ENCODE data around the gene EXO1. TPM values are rescaled to one million over a fixed set of nuclear protein-coding genes. Genes with fewer than 3 reads are reported as not detected.

EXO1 gene
- polyA plus RNA-seq, 1 donor (not counting 4 experiments of a cell fraction or from before 2014, with no cell fraction given), result 5.4 TPM

- no peaks in the 10 kb centered on the region for H3K9me3 ChIP-seq (ENCODE audit: control insufficient read depth, low read depth, low read length)
- no peaks in the 10 kb centered on the region for H3K27me3 ChIP-seq (ENCODE audit: control insufficient read depth, extremely low read depth, insufficient read depth, low read length)
- no peak overlapping the region for H3K27ac ChIP-seq (ENCODE audit: control insufficient read depth, insufficient read depth, low read length)
- dilution Hi-C loops (cut with MboI; ENCODE audit: extremely low pct_ligation_motif_present, low sequenced_read_pairs), result no loop called here
- peaks cover 0 to 5% of the 10 kb centered on the region in 2 experiments for H3K36me3 ChIP-seq (ENCODE audit: control insufficient read depth in 2 of 2, extremely low read depth in 1 of 2, insufficient read depth in 2 of 2, low read length in 2 of 2)
- no peaks in the 10 kb centered on the region for H3K9me1 ChIP-seq (ENCODE audit: control insufficient read depth, extremely low read depth, insufficient read depth, low read length)
- H3K4me1 ChIP-seq (ENCODE audit: control insufficient read depth, extremely low read depth, insufficient read depth, low read length), result no peaks in the 10 kb centered on the region
- no peaks in the 10 kb centered on the region for H3K79me2 ChIP-seq (ENCODE audit: control insufficient read depth, insufficient read depth, low read length)
- DNase-seq (ENCODE audit: low read depth, low spot score) (no peak), FAIRE-seq (no peak)
- TF ChIP-seq EZH2 (IDR thresholded peaks at IDR 0.05; ENCODE audit: low read length) (no peak), CTCF (optimal IDR thresholded peaks at IDR 0.05 in 1 of 3, IDR thresholded peaks at IDR 0.05 in 1 of 3, conservative IDR thresholded peaks at IDR 0.05 in 1 of 3; ENCODE audit: extremely low read depth in 1 of 3, insufficient read depth in 2 of 3, low read length in 3 of 3) (no peak)
- no peak overlapping the region for H2AFZ ChIP-seq (ENCODE audit: control insufficient read depth, low read length)
- no peaks in the 10 kb centered on the region for H4K20me1 ChIP-seq (ENCODE audit: control insufficient read depth, extremely low read depth, insufficient read depth, low read length)
- no peak overlapping the region for H3K4me2 ChIP-seq (ENCODE audit: control insufficient read depth, extremely low read depth, insufficient read depth, low read depth, low read length)
- no peak overlapping the region for H3K4me3 ChIP-seq (ENCODE audit: control insufficient read depth in 2 of 3, extremely low read depth in 1 of 3, insufficient read depth in 2 of 3, low read depth in 1 of 3, low read length in 3 of 3)
- no peak overlapping the region for H3K9ac ChIP-seq (ENCODE audit: control insufficient read depth, extremely low read depth, insufficient read depth, low read length)
Observed at GRCh38 chr1:241881440-241881839, 33.4 kb downstream of the EXO1 start.

GRCh38 chr1:241883159-241883558 is 35.2 kb downstream of the EXO1 start:
- no peaks in the 10 kb centered on the region for H4K20me1 ChIP-seq (ENCODE audit: control insufficient read depth, extremely low read depth, insufficient read depth, low read length)
- no peaks in the 10 kb centered on the region for H3K9me3 ChIP-seq (ENCODE audit: control insufficient read depth, low read depth, low read length)
- H3K27me3 ChIP-seq (ENCODE audit: control insufficient read depth, extremely low read depth, insufficient read depth, low read length), result no peaks in the 10 kb centered on the region
- peaks cover 0 to 5% of the 10 kb centered on the region in 2 experiments for H3K36me3 ChIP-seq (ENCODE audit: control insufficient read depth in 2 of 2, extremely low read depth in 1 of 2, insufficient read depth in 2 of 2, low read length in 2 of 2)
- TF ChIP-seq EZH2 (IDR thresholded peaks at IDR 0.05; ENCODE audit: low read length) (no peak), CTCF (optimal IDR thresholded peaks at IDR 0.05 in 1 of 3, IDR thresholded peaks at IDR 0.05 in 1 of 3, conservative IDR thresholded peaks at IDR 0.05 in 1 of 3; ENCODE audit: extremely low read depth in 1 of 3, insufficient read depth in 2 of 3, low read length in 3 of 3) (no peak)
- H3K9me1 ChIP-seq (ENCODE audit: control insufficient read depth, extremely low read depth, insufficient read depth, low read length), result no peaks in the 10 kb centered on the region
- no peak overlapping the region for H2AFZ ChIP-seq (ENCODE audit: control insufficient read depth, low read length)
- H3K9ac ChIP-seq (ENCODE audit: control insufficient read depth, extremely low read depth, insufficient read depth, low read length), result no peak overlapping the region
- no peaks in the 10 kb centered on the region for H3K79me2 ChIP-seq (ENCODE audit: control insufficient read depth, insufficient read depth, low read length)
- no peak overlapping the region for H3K4me2 ChIP-seq (ENCODE audit: control insufficient read depth, extremely low read depth, insufficient read depth, low read depth, low read length)
- dilution Hi-C loops (cut with MboI; ENCODE audit: extremely low pct_ligation_motif_present, low sequenced_read_pairs), result no loop called here
- no peaks in the 10 kb centered on the region for H3K4me1 ChIP-seq (ENCODE audit: control insufficient read depth, extremely low read depth, insufficient read depth, low read length)
- H3K4me3 ChIP-seq (ENCODE audit: control insufficient read depth in 2 of 3, extremely low read depth in 1 of 3, insufficient read depth in 2 of 3, low read depth in 1 of 3, low read length in 3 of 3), result no peak overlapping the region
- no peak overlapping the region for H3K27ac ChIP-seq (ENCODE audit: control insufficient read depth, insufficient read depth, low read length)
- DNase-seq (ENCODE audit: low read depth, low spot score) (no peak), FAIRE-seq (no peak)

All from keratinocyte (primary cell).